Psoas muscle (tissue), 8 donors: ENCODE measurements around the gene PILRA. TPM values are rescaled to one million over a fixed set of nuclear protein-coding genes. Genes with fewer than 3 reads are reported as not detected.

Source experiments
- ATAC-seq, 4 donors: fragments of 200-7000 bp; cut with Tn5 transposase; one replicate each; pipeline ENCODE4 v1.9.1; 2020; ENCODE audit warnings: moderate library complexity in 3 of 4, mild to moderate bottlenecking in 2 of 4
- DNase-seq, 2 donors: peaks; one replicate each; pipeline ENCODE4 v3.0.0-alpha.2; 2020
- H3K27ac ChIP-seq: fragments of 200-600 bp; one replicate; pipeline ENCODE4 v1.8.0; 2022
- H3K27me3 ChIP-seq, 3 donors: fragments of 200-600 bp in 1 of 3; one replicate each; pipeline versions ENCODE4 v1.6.1 to v1.8.0; 2013 to 2022; ENCODE audit warnings: low read length in 2 of 3, mild to moderate bottlenecking in 2 of 3, moderate library complexity in 1 of 3; ENCODE audit not compliant: insufficient read depth in 3 of 3
- H3K36me3 ChIP-seq, 2 donors: fragments of 200-600 bp in 1 of 2; one replicate each; pipeline versions ENCODE4 v1.6.1 to v1.8.0; 2013 to 2022; ENCODE audit warnings: low read depth in 1 of 2, mild to moderate bottlenecking in 1 of 2, moderate library complexity in 1 of 2; ENCODE audit not compliant: insufficient read depth in 1 of 2
- H3K4me1 ChIP-seq: fragments of 200-600 bp; one replicate; pipeline ENCODE4 v1.8.0; 2022
- H3K4me3 ChIP-seq: fragments of 200-600 bp; one replicate; pipeline ENCODE4 v1.8.0; 2022; ENCODE audit warnings: mild to moderate bottlenecking
- H3K9me3 ChIP-seq: fragments of 200-600 bp; one replicate; pipeline ENCODE4 v1.8.0; 2022
- WGBS, 3 donors: extraction: QIAGEN DNeasy Blood & Tissue Kit; methylation state at CpG; one replicate each; pipeline versions ENCODE4 v1.1.6 to v1.1.7; 2013; 5-methylcytosine and 5-hydroxymethylcytosine counted together
- intact Hi-C, 2 donors: fragments of 100-400 bp; cut with DNase I; formaldehyde crosslinking; loops; one replicate each; pipeline versions ENCODE4 v1.11.0 to v1.14.2; 2022
- polyA plus RNA-seq, 3 donors: library from polyadenylated mRNA; stranded (reverse); fragments of 200-250 nt; gene quantifications; one replicate each; pipeline ENCODE4 v1.2.3, GENCODE V29; 2013
- total RNA-seq, 4 donors: library from RNA; stranded (reverse); fragmentation: NEBNext Ultra II Directional in 2 of 4; extraction: Animal tissue kit (Norgen Biotek cat#: 25700) in 2 of 4; gene quantifications; one replicate each; pipeline versions ENCODE4 v1.2.1 to v1.2.4, GENCODE V29; 2021 to 2023
- TF ChIP-seq, protein P1 (sequence below): fragments of 200-600 bp; IDR thresholded peaks from one replicate; pipeline ENCODE4 v1.8.0; 2022; ENCODE audit warnings: antibody characterized with exemption
- donor health status: healthy with polysubstance abuse.
- donor health status: DM: no; HTN: no; CAD: no; lungs with moderate emphysema.
- donor health status: Bipolar disorder and iron deficiency.
- donor health status: healthy.
- donor health status: DM: yes; HTN: yes; CAD: no.
- donor health status: DM: no; HTN: no; CAD: no.
- donor health status: DM: no; HTN: no; CAD: no.
- donor health status: DM: yes; HTN: yes; CAD: no.

PILRA gene
- total and polyA plus RNA-seq, 7 donors = 0.93 to 2.8 (median 2.3) TPM

DNA sequence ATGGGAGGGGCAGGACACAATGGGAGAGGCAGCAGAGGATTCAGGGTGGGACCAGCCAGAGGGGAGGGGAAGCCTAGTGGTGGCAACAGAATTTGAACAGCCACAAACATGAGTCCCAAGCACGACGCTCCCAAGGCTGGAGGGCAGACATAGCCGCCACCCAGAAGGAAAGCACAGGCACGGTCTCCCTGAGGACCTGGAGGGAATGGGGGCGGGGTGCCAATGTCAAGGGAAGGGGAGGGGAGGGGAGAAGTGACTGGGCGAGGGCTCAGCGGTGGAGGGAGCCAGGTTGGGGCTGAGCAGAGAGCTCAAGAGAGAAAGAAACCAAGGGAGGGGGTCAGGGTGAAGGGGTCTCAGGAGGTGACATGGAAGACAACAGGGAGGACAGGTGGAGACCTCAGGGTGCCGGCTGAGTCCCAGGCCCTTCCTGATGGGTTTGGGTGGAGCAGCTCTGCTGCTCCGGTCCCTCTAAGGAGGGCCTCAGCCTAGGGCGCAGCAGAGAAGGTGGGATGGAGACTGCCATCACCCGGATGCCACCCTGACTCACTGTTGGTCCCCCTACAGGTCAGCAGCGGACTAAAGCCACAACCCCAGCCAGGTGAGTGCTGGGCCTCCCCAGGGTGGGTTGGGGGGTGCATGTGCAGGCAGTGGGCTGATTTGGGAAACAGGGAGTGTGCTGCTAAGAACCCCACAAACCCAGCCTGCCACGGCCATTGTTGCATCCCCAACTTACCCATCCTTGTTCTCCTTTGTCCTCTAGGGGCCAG is 24.2 kb downstream of the PILRA start:
- H3K27me3 ChIP-seq = no peaks in the 10 kb centered on the region
- WGBS, 3 donors = 61 to 65% (median 63%) methylated on average over 13 of the region's 13 CpGs
- no peaks in the 10 kb centered on the region for H3K4me1 ChIP-seq
- intact Hi-C loops = no loop called here
- ATAC-seq (peak in 1 of 4 donors; percentile 17), DNase-seq (no peak)
- TF ChIP-seq, protein P1, sequence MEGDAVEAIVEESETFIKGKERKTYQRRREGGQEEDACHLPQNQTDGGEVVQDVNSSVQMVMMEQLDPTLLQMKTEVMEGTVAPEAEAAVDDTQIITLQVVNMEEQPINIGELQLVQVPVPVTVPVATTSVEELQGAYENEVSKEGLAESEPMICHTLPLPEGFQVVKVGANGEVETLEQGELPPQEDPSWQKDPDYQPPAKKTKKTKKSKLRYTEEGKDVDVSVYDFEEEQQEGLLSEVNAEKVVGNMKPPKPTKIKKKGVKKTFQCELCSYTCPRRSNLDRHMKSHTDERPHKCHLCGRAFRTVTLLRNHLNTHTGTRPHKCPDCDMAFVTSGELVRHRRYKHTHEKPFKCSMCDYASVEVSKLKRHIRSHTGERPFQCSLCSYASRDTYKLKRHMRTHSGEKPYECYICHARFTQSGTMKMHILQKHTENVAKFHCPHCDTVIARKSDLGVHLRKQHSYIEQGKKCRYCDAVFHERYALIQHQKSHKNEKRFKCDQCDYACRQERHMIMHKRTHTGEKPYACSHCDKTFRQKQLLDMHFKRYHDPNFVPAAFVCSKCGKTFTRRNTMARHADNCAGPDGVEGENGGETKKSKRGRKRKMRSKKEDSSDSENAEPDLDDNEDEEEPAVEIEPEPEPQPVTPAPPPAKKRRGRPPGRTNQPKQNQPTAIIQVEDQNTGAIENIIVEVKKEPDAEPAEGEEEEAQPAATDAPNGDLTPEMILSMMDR = no peak
- no peak overlapping the region for H3K4me3 ChIP-seq
- H3K27ac ChIP-seq = no peak overlapping the region
- H3K36me3 ChIP-seq = peaks cover 0 to 4% of the 10 kb centered on the region in 2 donors
- no peaks in the 10 kb centered on the region for H3K9me3 ChIP-seq

DNA sequence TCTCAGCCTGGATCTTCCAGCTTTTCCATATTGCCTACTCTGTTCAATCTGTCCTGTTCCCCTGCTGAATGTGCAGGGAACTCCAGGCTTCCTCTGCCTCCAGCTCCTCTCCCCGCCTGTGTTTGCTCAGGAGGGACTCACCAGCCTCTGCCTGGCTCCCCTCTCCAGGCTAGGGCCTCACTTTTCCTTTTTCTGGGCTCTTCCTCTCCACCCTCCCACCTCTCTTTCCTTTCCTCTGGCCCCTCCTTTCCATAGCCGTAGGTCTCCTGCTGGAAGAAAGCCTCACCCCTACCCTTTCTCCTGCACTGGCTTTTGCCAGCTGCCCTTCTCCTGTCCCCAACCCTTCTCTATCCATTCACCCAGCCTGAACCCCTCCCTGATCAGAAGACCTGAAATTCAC is 25.0 kb downstream of the PILRA start:
- Histone ChIP-seq H3K27ac (no peak overlapping the region), H3K9me3 (no peaks in the 10 kb centered on the region), H3K4me3 (no peak overlapping the region), H3K4me1 (no peaks in the 10 kb centered on the region), H3K27me3 (no peaks in the 10 kb centered on the region), H3K36me3 (peaks cover 0 to 4% of the 10 kb centered on the region in 2 donors)
- ATAC-seq (no peak), DNase-seq (no peak)
- TF ChIP-seq, protein P1 = no peak
- intact Hi-C loops = no loop called here
- WGBS, 3 donors = 31 to 47% (median 38%) methylated on average over 2 of the region's 2 CpGs

DNA sequence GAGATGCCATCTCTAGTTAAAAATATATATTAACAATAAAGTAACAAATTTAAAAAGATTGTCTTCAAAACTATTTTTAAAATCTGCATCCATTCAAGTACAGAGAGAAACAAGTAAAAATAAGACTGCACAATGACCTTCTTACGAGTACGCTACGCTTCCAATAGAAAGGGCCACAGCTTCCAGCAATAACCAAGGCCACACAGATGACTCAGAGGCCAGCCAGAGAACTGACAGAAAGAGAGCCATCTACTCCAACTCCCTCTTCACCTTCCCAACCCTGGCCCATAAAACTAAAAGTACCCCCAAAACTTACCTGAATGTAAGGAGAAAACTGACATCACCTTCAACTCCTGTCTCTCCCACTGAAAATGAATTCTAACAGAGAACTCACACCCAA is 26.8 kb downstream of the PILRA start:
- H3K4me3 ChIP-seq = no peak overlapping the region
- H3K27me3 ChIP-seq = no peaks in the 10 kb centered on the region
- intact Hi-C loops = no loop called here
- TF ChIP-seq, protein P1 = no peak
- 97 to 100% (median 99%) methylated on average over 3 of the region's 3 CpGs for WGBS, 3 donors
- peaks cover 0 to 11% of the 10 kb centered on the region in 2 donors for H3K36me3 ChIP-seq
- no peak for DNase-seq
- no peak for ATAC-seq
- no peaks in the 10 kb centered on the region for H3K9me3 ChIP-seq
- H3K27ac ChIP-seq = no peak overlapping the region
- no peaks in the 10 kb centered on the region for H3K4me1 ChIP-seq

DNA sequence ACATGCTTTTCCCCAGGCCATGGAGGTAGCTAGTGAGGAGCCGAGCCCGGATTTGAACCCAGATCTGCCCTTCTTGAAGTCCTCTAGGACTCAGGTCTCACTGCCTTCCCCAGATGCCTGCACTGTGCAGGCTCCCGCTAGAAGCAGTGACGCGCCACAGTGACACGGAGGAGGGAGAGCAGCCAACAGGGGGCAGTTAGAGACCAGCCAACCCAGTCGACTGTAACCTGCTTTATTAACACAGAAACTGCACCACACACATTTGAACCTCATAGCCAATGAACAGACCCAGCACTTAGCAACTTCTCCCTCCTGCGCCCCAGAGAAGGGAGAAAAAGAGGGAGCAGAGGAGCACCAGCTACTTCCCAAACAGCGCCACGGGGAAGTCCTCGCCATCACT is 27.4 kb downstream of the PILRA start:
- DNase-seq (no peak), ATAC-seq (no peak)
- Histone ChIP-seq H3K9me3 (no peaks in the 10 kb centered on the region), H3K27ac (no peak overlapping the region), H3K36me3 (peaks cover 0 to 11% of the 10 kb centered on the region in 2 donors), H3K4me3 (no peak overlapping the region), H3K4me1 (no peaks in the 10 kb centered on the region), H3K27me3 (no peaks in the 10 kb centered on the region)
- TF ChIP-seq, protein P1 = no peak
- 74 to 81% (median 80%) methylated on average over 11 of the region's 11 CpGs for WGBS, 3 donors
- intact Hi-C loops = no loop called here

DNA sequence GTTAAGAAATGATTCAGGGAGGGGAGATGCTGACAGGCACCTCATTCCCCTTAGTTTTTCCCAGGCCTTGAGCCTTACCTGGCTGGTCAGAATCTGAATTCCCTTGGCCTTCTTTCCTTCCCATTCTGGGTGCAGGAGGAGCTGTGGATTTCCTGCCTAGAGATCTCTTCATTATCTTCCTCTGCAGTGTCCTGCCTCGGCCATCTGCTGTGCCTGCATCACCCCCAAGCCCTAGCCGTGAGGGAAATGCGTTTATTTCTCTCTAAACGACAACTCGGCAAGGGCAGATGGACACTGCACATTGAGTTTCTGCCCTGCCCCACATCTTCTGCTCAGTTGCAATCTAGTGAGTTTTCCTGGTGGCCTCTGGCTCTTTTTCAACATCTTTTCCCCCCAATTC is 28.5 kb downstream of the PILRA start:
- Histone ChIP-seq H3K4me3 (no peak overlapping the region), H3K4me1 (no peaks in the 10 kb centered on the region), H3K27ac (no peak overlapping the region), H3K36me3 (peaks cover 0 to 11% of the 10 kb centered on the region in 2 donors), H3K27me3 (no peaks in the 10 kb centered on the region), H3K9me3 (no peaks in the 10 kb centered on the region)
- ATAC-seq (no peak), DNase-seq (no peak)
- intact Hi-C loops = no loop called here
- TF ChIP-seq, protein P1 = no peak
- WGBS, 3 donors = 68 to 79% (median 78%) methylated on average over 5 of the region's 5 CpGs
